Suprapubic skin (tissue), 3 donors: ENCODE measurements around the gene ZNF559.

Experiments used
- EP300 ChIP-seq: sonication (generic); formaldehyde crosslinking; IDR thresholded peaks from one replicate; pipeline ENCODE4 v1.6.1; 2017; ENCODE audit warnings: antibody characterized with exemption
- TF ChIP-seq, protein P1 (sequence below), 2 donors: fragments of 200-600 bp in 1 of 2; fragments of 450-650 bp in 1 of 2; sonication (generic) in 1 of 2; IDR thresholded peaks; one replicate each; pipeline ENCODE4 v1.5.1; 2016 to 2019; ENCODE audit warnings: antibody characterized with exemption in 2 of 2, mild to moderate bottlenecking in 1 of 2, moderate library complexity in 1 of 2

DNA sequence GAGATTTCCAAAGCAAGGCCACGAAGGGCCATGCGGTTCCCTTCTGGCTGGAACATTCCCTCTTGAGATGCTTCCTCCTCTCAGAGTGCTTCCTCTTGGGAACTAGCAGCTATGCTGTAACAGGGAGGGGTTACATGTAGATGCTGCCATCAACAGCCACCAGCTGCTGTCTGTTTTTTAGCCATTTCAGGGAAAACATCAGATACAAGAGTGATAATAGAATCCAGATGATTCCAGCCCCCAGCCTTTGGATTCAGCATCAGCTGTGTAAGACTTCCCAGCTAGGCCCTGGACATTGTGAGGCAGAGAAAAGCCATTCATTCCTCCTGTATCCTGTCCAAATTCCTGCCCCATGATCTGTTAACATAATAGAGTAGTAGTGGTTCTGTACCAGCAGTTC, 30.7 kb downstream of the ZNF559 start:
- TF ChIP-seq, protein P1, sequence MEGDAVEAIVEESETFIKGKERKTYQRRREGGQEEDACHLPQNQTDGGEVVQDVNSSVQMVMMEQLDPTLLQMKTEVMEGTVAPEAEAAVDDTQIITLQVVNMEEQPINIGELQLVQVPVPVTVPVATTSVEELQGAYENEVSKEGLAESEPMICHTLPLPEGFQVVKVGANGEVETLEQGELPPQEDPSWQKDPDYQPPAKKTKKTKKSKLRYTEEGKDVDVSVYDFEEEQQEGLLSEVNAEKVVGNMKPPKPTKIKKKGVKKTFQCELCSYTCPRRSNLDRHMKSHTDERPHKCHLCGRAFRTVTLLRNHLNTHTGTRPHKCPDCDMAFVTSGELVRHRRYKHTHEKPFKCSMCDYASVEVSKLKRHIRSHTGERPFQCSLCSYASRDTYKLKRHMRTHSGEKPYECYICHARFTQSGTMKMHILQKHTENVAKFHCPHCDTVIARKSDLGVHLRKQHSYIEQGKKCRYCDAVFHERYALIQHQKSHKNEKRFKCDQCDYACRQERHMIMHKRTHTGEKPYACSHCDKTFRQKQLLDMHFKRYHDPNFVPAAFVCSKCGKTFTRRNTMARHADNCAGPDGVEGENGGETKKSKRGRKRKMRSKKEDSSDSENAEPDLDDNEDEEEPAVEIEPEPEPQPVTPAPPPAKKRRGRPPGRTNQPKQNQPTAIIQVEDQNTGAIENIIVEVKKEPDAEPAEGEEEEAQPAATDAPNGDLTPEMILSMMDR (IDR thresholded peaks at IDR 0.05) = no peak
- TF ChIP-seq EP300 = no peak
